ENCODE data around the gene CNR2. TPM values are rescaled to one million over a fixed set of nuclear protein-coding genes. Genes with fewer than 3 reads are reported as not detected.

CNR2 gene
- total RNA-seq, 1 donor from 2014 or later = not detected

DNA sequence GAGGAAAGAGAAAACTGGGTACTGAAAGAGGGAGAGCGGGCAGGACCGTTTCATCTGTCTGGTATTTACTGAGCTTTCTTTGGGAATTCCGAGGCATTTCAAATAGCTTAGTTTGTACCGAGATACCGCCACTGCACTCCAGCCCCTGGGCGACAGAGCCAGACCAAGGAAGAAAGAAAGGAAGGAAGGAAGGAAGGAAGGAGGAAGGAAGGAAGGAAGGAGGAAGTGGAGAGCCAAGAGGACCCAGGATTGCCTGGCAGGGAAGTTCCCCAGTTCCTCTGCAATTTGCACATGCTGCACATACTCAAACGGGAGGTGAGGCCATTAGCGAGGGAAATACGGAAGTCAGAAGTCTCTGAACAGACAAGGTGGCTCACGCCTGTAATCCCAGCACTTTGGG is 44.1 kb downstream of the CNR2 start:
- Histone ChIP-seq H3K36me3 (ENCODE audit: control insufficient read depth, insufficient read depth, low read length) (no peaks in the 10 kb centered on the region), H3K4me3 (ENCODE audit: low read depth, low read length) (no peak overlapping the region), H3K27me3 (ENCODE audit: control insufficient read depth, insufficient read depth, low read length) (peaks cover 4% of the 10 kb centered on the region)
- TF ChIP-seq, protein P1, sequence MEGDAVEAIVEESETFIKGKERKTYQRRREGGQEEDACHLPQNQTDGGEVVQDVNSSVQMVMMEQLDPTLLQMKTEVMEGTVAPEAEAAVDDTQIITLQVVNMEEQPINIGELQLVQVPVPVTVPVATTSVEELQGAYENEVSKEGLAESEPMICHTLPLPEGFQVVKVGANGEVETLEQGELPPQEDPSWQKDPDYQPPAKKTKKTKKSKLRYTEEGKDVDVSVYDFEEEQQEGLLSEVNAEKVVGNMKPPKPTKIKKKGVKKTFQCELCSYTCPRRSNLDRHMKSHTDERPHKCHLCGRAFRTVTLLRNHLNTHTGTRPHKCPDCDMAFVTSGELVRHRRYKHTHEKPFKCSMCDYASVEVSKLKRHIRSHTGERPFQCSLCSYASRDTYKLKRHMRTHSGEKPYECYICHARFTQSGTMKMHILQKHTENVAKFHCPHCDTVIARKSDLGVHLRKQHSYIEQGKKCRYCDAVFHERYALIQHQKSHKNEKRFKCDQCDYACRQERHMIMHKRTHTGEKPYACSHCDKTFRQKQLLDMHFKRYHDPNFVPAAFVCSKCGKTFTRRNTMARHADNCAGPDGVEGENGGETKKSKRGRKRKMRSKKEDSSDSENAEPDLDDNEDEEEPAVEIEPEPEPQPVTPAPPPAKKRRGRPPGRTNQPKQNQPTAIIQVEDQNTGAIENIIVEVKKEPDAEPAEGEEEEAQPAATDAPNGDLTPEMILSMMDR (IDR thresholded peaks at IDR 0.05; ENCODE audit: insufficient read depth, low read length, severe bottlenecking) = no peak
- DNase-seq (ENCODE audit: low read depth) (no peak), FAIRE-seq (no peak)

GRCh38 chr1:23868557-23869016 is 44.6 kb downstream of the CNR2 start:
- no peak for DNase-seq (ENCODE audit: low read depth)
- no peak for FAIRE-seq
- H3K4me3 ChIP-seq (ENCODE audit: low read depth, low read length) = peak overlapping the region; percentile 79
- H3K36me3 ChIP-seq (ENCODE audit: control insufficient read depth, insufficient read depth, low read length) = no peaks in the 10 kb centered on the region
- H3K27me3 ChIP-seq (ENCODE audit: control insufficient read depth, insufficient read depth, low read length) = peaks cover 4% of the 10 kb centered on the region
- TF ChIP-seq, protein P1 (IDR thresholded peaks at IDR 0.05; ENCODE audit: insufficient read depth, low read length, severe bottlenecking) = no peak

DNA sequence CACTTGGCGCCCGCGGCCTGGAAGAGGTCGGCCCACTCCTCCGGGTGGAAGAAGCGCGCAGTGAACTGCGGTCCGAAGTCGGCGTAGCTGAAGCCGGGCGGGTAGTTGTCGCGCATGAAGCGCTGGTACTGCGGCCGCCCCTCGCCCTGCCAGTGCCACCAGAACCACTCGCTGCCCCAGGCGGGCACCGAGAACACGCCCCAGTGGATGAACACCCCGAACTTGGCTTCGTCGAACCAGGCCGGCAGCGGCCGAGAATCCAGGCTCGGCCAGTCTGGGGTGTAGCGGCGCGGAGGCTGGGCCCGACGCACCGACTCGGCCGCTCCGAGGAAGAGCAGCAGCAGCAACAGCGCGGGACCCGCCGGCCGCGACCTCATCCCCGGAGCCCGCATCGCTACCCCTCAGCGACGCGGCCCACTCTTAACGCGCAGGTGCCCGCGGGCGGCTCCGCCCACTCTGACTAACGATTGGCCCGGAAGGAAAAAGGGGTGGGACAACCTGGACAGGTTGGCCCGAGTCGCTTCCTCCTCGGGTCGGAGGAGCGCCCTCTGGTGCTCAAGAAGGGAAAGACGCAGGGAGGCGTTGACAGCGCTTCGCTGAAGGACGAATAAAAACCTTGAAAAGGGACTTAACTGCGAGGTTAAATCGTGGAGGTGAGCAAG is 45.1 kb downstream of the CNR2 start, which contains the start of gene FUCA1:
Gene FUCA1 (minus strand): TSS at position 396 of the 662 bp plus-strand sequence. CDS start 4 bp downstream, at position 392.
- FAIRE-seq (no peak), DNase-seq (ENCODE audit: low read depth) (peak; percentile 81)
- Histone ChIP-seq H3K4me3 (ENCODE audit: low read depth, low read length) (peak within 1 kb of the TSS; percentile 79), H3K36me3 (ENCODE audit: control insufficient read depth, insufficient read depth, low read length) (no peaks in the 10 kb centered on the region), H3K27me3 (ENCODE audit: control insufficient read depth, insufficient read depth, low read length) (peaks cover 4% of the 10 kb centered on the region)
- TF ChIP-seq, protein P1 (IDR thresholded peaks at IDR 0.05; ENCODE audit: insufficient read depth, low read length, severe bottlenecking) = peak; percentile 96

DNA sequence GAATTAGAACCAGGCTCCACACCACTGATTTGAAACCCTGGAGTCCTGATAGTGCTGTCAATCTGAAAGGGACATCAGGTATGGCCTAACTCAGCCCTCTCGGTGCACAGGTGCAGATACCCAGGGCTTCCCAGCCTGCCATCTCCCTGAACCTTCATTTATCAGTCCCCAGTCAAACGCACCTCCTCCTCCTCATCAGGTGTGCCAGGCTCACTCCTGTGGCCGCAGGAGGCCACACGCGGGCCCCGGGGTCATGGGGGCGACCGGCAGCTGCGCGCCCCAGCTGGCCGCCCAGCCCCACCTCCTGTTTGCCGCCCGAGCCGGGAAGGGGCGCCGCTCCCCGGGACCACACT is 45.6 kb downstream of the CNR2 start:
- peak overlapping the region; percentile 79 for H3K4me3 ChIP-seq (ENCODE audit: low read depth, low read length)
- DNase-seq (ENCODE audit: low read depth) (no peak), FAIRE-seq (no peak)
- no peaks in the 10 kb centered on the region for H3K36me3 ChIP-seq (ENCODE audit: control insufficient read depth, insufficient read depth, low read length)
- H3K27me3 ChIP-seq (ENCODE audit: control insufficient read depth, insufficient read depth, low read length) = peaks cover 4% of the 10 kb centered on the region
- TF ChIP-seq, protein P1 (IDR thresholded peaks at IDR 0.05; ENCODE audit: insufficient read depth, low read length, severe bottlenecking) = no peak

DNA sequence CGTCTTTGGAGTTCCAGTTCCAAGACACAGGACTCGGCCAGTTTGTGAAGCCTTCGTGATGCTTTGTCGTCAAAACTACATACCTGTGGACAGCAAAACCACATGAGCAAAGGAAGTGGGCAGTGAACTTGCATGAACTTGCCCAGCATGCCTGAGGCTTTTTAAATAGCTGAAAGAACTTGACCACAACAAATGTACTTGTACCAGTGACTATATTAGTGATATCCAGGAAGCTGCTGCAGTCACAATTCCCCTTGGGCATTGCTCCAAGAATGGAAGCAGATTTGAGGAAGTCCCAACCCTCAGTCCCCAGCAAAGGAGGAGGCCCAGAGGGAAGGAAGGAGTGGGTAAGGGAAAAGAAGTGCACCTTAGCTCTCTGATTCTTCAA is 47.6 kb downstream of the CNR2 start:
- Histone ChIP-seq H3K36me3 (ENCODE audit: control insufficient read depth, insufficient read depth, low read length) (no peaks in the 10 kb centered on the region), H3K27me3 (ENCODE audit: control insufficient read depth, insufficient read depth, low read length) (peaks cover 4% of the 10 kb centered on the region), H3K4me3 (ENCODE audit: low read depth, low read length) (no peak overlapping the region)
- DNase-seq (ENCODE audit: low read depth) (peak; percentile 97), FAIRE-seq (peak; percentile 52)
- TF ChIP-seq, protein P1 (IDR thresholded peaks at IDR 0.05; ENCODE audit: insufficient read depth, low read length, severe bottlenecking) = no peak

Measured in bronchial epithelial cell (primary cell).